Loucy (cell line): ENCODE results near the gene TXNL1.

Experiments
- H2AFZ ChIP-seq: fragments of 200-600 bp; sonication (generic); 2 replicates; pipeline ENCODE4 v1.6.0; 2016; ENCODE audit warnings: antibody characterized with exemption, mild to moderate bottlenecking, low read length, moderate library complexity
- H3F3A ChIP-seq: fragments of 200-600 bp; 2 replicates; pipeline ENCODE4 v1.6.0; 2016; ENCODE audit warnings: antibody characterized with exemption, low read depth, mild to moderate bottlenecking
- H3K27me3 ChIP-seq: fragments of 200-600 bp; sonication (generic); 2 replicates; pipeline ENCODE4 v1.6.1; 2014; ENCODE audit warnings: low read length, mild to moderate bottlenecking; ENCODE audit not compliant: insufficient read depth, poor library complexity, severe bottlenecking
- H3K36me3 ChIP-seq: fragments of 200-600 bp; sonication (generic); 2 replicates; pipeline ENCODE4 v1.6.1; 2016; ENCODE audit warnings: low read length; ENCODE audit not compliant: insufficient read depth
- H3K4me1 ChIP-seq: fragments of 200-600 bp; sonication (generic); 2 replicates; pipeline ENCODE4 v1.5.1; 2014; ENCODE audit warnings: low read length, mild to moderate bottlenecking; ENCODE audit not compliant: insufficient read depth, poor library complexity, severe bottlenecking
- H3K4me2 ChIP-seq: fragments of 200-600 bp; sonication (generic); 2 replicates; pipeline ENCODE4 v1.6.0; 2014; ENCODE audit warnings: antibody characterized with exemption, low read length, low read depth, mild to moderate bottlenecking; ENCODE audit not compliant: poor library complexity, severe bottlenecking
- H3K4me3 ChIP-seq: fragments of 200-600 bp; sonication (generic); 2 replicates; pipeline ENCODE4 v1.5.1; 2014; ENCODE audit warnings: low read length, mild to moderate bottlenecking, mixed read lengths; ENCODE audit not compliant: poor library complexity, severe bottlenecking
- H3K79me2 ChIP-seq: fragments of 200-600 bp; sonication (generic); 2 replicates; pipeline ENCODE4 v1.6.1; 2014; ENCODE audit warnings: low read length; ENCODE audit not compliant: insufficient read depth
- H3K9ac ChIP-seq: fragments of 200-600 bp; sonication (generic); 2 replicates; pipeline ENCODE4 v1.6.0; 2014; ENCODE audit warnings: mild to moderate bottlenecking, low read depth, low read length, moderate library complexity; ENCODE audit not compliant: poor library complexity, severe bottlenecking
- H3K9me2 ChIP-seq: fragments of 200-600 bp; sonication (generic); replicated peaks from 2 replicates; pipeline ENCODE4 v1.6.1; 2016; ENCODE audit warnings: low read depth, low read length, mixed read lengths
- H3K9me3 ChIP-seq: fragments of 200-600 bp; sonication (generic); 2 replicates; pipeline ENCODE4 v1.6.1; 2014; ENCODE audit warnings: mild to moderate bottlenecking, antibody characterized with exemption, low read length, low read depth; ENCODE audit not compliant: insufficient read depth
- H4K20me1 ChIP-seq: fragments of 200-600 bp; sonication (generic); 2 replicates; pipeline ENCODE4 v1.6.0; 2014; ENCODE audit warnings: antibody characterized with exemption, low read length, mild to moderate bottlenecking; ENCODE audit not compliant: insufficient read depth, poor library complexity, severe bottlenecking
- CTCF ChIP-seq: fragments of 200-600 bp; sonication (generic); conservative IDR thresholded peaks from 2 replicates; pipeline ENCODE4 v1.5.1; 2014; ENCODE audit warnings: mild to moderate bottlenecking, antibody characterized with exemption, low read length
- EZH2phosphoT487 ChIP-seq: fragments of 200-600 bp; IDR thresholded peaks from 2 replicates; pipeline ENCODE4 v1.6.1; 2018; ENCODE audit warnings: antibody characterized with exemption, mild to moderate bottlenecking, moderate library complexity, borderline replicate concordance

The TXNL1 gene

GRCh38 chr18:56559044-56559443, 79.3 kb downstream of the TXNL1 start:
- TF ChIP-seq EZH2phosphoT487 (no peak), CTCF (no peak)
- no peaks in the 10 kb centered on the region for H3K9me3 ChIP-seq
- H3K4me2 ChIP-seq: no peak overlapping the region
- H3K9me2 ChIP-seq: no peaks in the 10 kb centered on the region
- no peaks in the 10 kb centered on the region for H3K36me3 ChIP-seq
- H3K4me1 ChIP-seq: no peaks in the 10 kb centered on the region
- H4K20me1 ChIP-seq: no peaks in the 10 kb centered on the region
- no peak overlapping the region for H3K9ac ChIP-seq
- no peaks in the 10 kb centered on the region for H3F3A ChIP-seq
- no peak overlapping the region for H3K4me3 ChIP-seq
- no peaks in the 10 kb centered on the region for H3K27me3 ChIP-seq
- no peak overlapping the region for H2AFZ ChIP-seq
- H3K79me2 ChIP-seq: no peaks in the 10 kb centered on the region

- no peak overlapping the region for H2AFZ ChIP-seq
- no peaks in the 10 kb centered on the region for H3K4me1 ChIP-seq
- no peaks in the 10 kb centered on the region for H3K9me3 ChIP-seq
- no peaks in the 10 kb centered on the region for H3K9me2 ChIP-seq
- no peak overlapping the region for H3K4me2 ChIP-seq
- H4K20me1 ChIP-seq: no peaks in the 10 kb centered on the region
- no peaks in the 10 kb centered on the region for H3K79me2 ChIP-seq
- TF ChIP-seq EZH2phosphoT487 (no peak), CTCF (no peak)
- no peaks in the 10 kb centered on the region for H3F3A ChIP-seq
- no peaks in the 10 kb centered on the region for H3K27me3 ChIP-seq
- no peak overlapping the region for H3K4me3 ChIP-seq
- no peaks in the 10 kb centered on the region for H3K36me3 ChIP-seq
- no peak overlapping the region for H3K9ac ChIP-seq
These were observed 81.5 kb downstream of the TXNL1 start for GRCh38 chr18:56556907-56557306.

- Histone ChIP-seq H3F3A (no peaks in the 10 kb centered on the region), H3K27me3 (no peaks in the 10 kb centered on the region)
- TF ChIP-seq CTCF (no peak), EZH2phosphoT487 (no peak)
These were observed 88.3 kb downstream of the TXNL1 start for GRCh38 chr18:56550121-56550520.

More at GRCh38 chr18:56550121-56550520, 88.3 kb downstream of the TXNL1 start:
- Histone ChIP-seq H3K4me1 (no peaks in the 10 kb centered on the region), H3K9me3 (no peaks in the 10 kb centered on the region), H3K36me3 (no peaks in the 10 kb centered on the region), H3K79me2 (no peaks in the 10 kb centered on the region), H4K20me1 (no peaks in the 10 kb centered on the region), H3K9ac (no peak overlapping the region), H3K4me3 (no peak overlapping the region), H3K4me2 (no peak overlapping the region), H2AFZ (no peak overlapping the region), H3K9me2 (no peaks in the 10 kb centered on the region)
